ENCODE results near the gene PAQR8. TPM values are rescaled to one million over a fixed set of nuclear protein-coding genes. Genes with fewer than 3 reads are reported as not detected.

PAQR8 gene
- total RNA-seq, 2 experiments from 2014 or later = 12.8 to 14.1 TPM

GRCh38 chr6:52403627-52404026, 41.7 kb downstream of the PAQR8 start:
- ChIA-PET POLR2A (interaction anchor here (6.4 kb wide), 1 partner anchor 13 kb away, joined by 45 read pairs; no protein-coding TSS in a partner anchor), CTCF (interaction anchor here (1.6 to 8.0 kb wide), 2 partner anchors 14 to 118 kb away, joined by 3 to 159 read pairs; partner anchors contain the start of gene MCM3)
- Mint-ChIP-seq H3K4me3 (no peak overlapping the region), H3K27ac (no peak overlapping the region), H3K9me3 (no peaks in the 10 kb centered on the region), H3K4me1 (peaks cover 19% of the 10 kb centered on the region), H3K36me3 (ENCODE audit: low read depth) (peaks cover 16% of the 10 kb centered on the region), H3K27me3 (no peaks in the 10 kb centered on the region)
- DNase-seq = no peak

- H3K36me3 Mint-ChIP-seq (ENCODE audit: low read depth) = peaks cover 16% of the 10 kb centered on the region
- ChIA-PET POLR2A (no interaction called here), CTCF (interaction anchor here (0.5 to 3.2 kb wide), 7 partner anchors 10 to 258 kb away, joined by 3 to 16 read pairs (median 3); partner anchors contain the start of genes EFHC1 and MCM3)
- H3K4me1 Mint-ChIP-seq = peaks cover 8% of the 10 kb centered on the region
- no peaks in the 10 kb centered on the region for H3K27me3 Mint-ChIP-seq
- DNase-seq = no peak
- no peaks in the 10 kb centered on the region for H3K9me3 Mint-ChIP-seq
- no peak overlapping the region for H3K4me3 Mint-ChIP-seq
- no peak overlapping the region for H3K27ac Mint-ChIP-seq
Measured at GRCh38 chr6:52405243-52405642, 43.3 kb downstream of the PAQR8 start.

- Mint-ChIP-seq H3K4me3 (no peak overlapping the region), H3K27me3 (peaks cover 1% of the 10 kb centered on the region), H3K27ac (no peak overlapping the region), H3K9me3 (no peaks in the 10 kb centered on the region), H3K36me3 (ENCODE audit: low read depth) (peaks cover 16% of the 10 kb centered on the region), H3K4me1 (peaks cover 5% of the 10 kb centered on the region)
- no peak for DNase-seq
- ChIA-PET POLR2A (interaction anchor here (0.6 to 1.4 kb wide), 2 partner anchors 122 to 302 kb away, joined by 3 to 4 read pairs; partner anchors contain the start of gene MCM3), CTCF (interaction anchor here (0.6 to 3.2 kb wide), 20 partner anchors 9 to 446 kb away, joined by 3 to 20 read pairs (median 4); partner anchors contain the start of genes EFHC1 and MCM3)
Measured at GRCh38 chr6:52407467-52407866, 45.5 kb downstream of the PAQR8 start.

DNA sequence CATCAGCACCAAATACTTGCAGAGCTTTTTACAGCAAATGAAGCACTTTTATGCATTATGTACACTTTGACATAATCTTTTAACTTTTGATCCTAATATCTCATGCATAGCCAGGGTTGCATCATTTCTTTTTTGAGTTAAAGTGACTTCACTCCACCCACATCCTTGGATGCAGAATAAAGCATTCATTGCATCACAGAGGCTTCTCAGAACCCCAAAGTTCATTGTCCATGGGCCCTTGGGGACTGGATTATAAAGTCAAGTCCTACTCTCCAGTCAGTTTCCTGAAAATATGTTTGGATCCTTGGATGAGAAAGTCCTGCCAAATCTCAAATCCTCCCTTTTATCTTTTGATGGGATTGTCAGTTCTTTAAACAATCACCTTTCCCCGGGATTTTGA, 47.5 kb downstream of the PAQR8 start:
- H3K27ac Mint-ChIP-seq = no peak overlapping the region
- H3K27me3 Mint-ChIP-seq = peaks cover 8% of the 10 kb centered on the region
- DNase-seq = no peak
- no peaks in the 10 kb centered on the region for H3K9me3 Mint-ChIP-seq
- POLR2A ChIA-PET = no interaction called here
- CTCF ChIA-PET = interaction anchor here (2.7 kb wide), 1 partner anchor 124 kb away, joined by 20 read pairs; the partner anchor contains the start of gene MCM3
- H3K4me1 Mint-ChIP-seq = peaks cover 5% of the 10 kb centered on the region
- no peak overlapping the region for H3K4me3 Mint-ChIP-seq
- peaks cover 3% of the 10 kb centered on the region for H3K36me3 Mint-ChIP-seq (ENCODE audit: low read depth)

DNA sequence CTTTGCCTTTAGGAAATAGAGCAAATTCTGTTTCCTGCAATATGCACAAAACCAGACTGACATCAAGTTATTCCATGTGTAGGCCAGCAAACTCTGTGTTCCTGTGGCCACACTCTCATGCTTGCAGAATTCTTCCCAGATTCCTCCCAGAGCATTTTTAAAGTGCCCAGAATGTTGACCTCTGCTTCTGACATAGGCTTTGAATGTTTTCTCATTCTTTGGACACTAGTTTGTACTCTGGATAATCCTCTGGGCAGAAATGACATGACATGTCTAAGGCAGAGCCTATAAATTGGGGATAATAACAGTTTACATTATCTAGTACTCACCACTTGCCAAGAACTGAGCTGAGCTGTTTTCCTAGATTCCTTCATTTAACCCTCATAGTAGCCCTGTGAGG, 49.0 kb downstream of the PAQR8 start:
- no peak overlapping the region for H3K4me3 Mint-ChIP-seq
- peaks cover 14% of the 10 kb centered on the region for H3K4me1 Mint-ChIP-seq
- no peak overlapping the region for H3K27ac Mint-ChIP-seq
- CTCF ChIA-PET = interaction anchor here (0.9 to 1.2 kb wide), 2 partner anchors 9 to 12 kb away, joined by 3 to 6 read pairs; partner anchors contain the start of gene EFHC1
- no peaks in the 10 kb centered on the region for H3K36me3 Mint-ChIP-seq (ENCODE audit: low read depth)
- POLR2A ChIA-PET = interaction anchor here (0.9 kb wide), 1 partner anchor 21 kb away, joined by 3 read pairs; no protein-coding TSS in a partner anchor
- DNase-seq = no peak
- H3K9me3 Mint-ChIP-seq = no peaks in the 10 kb centered on the region
- H3K27me3 Mint-ChIP-seq = peaks cover 14% of the 10 kb centered on the region

- no peaks in the 10 kb centered on the region for H3K36me3 Mint-ChIP-seq (ENCODE audit: low read depth)
- DNase-seq = no peak
- H3K9me3 Mint-ChIP-seq = no peaks in the 10 kb centered on the region
- H3K4me1 Mint-ChIP-seq = peaks cover 21% of the 10 kb centered on the region
- ChIA-PET CTCF (no interaction called here), POLR2A (interaction anchor here (1.0 kb wide), 1 partner anchor 127 kb away, joined by 4 read pairs; the partner anchor contains the start of gene MCM3)
- no peak overlapping the region for H3K27ac Mint-ChIP-seq
- H3K4me3 Mint-ChIP-seq = no peak overlapping the region
- H3K27me3 Mint-ChIP-seq = peaks cover 16% of the 10 kb centered on the region
Measured at GRCh38 chr6:52411911-52412310, 50.0 kb downstream of the PAQR8 start.

GRCh38 chr6:52415333-52415732, 53.4 kb downstream of the PAQR8 start:
- Mint-ChIP-seq H3K27me3 (peaks cover 16% of the 10 kb centered on the region), H3K27ac (no peak overlapping the region), H3K36me3 (ENCODE audit: low read depth) (no peaks in the 10 kb centered on the region), H3K9me3 (no peaks in the 10 kb centered on the region), H3K4me3 (no peak overlapping the region), H3K4me1 (peaks cover 23% of the 10 kb centered on the region)
- ChIA-PET POLR2A (no interaction called here), CTCF (interaction anchor here (0.8 to 3.6 kb wide), 12 partner anchors 8 to 247 kb away, joined by 3 to 44 read pairs (median 6); partner anchors contain the start of gene PAQR8)
- DNase-seq = no peak

GRCh38 chr6:52415917-52416628, 54.1 kb downstream of the PAQR8 start:
- Mint-ChIP-seq H3K4me3 (no peak overlapping the region), H3K9me3 (no peaks in the 10 kb centered on the region), H3K27me3 (peaks cover 16% of the 10 kb centered on the region), H3K36me3 (ENCODE audit: low read depth) (no peaks in the 10 kb centered on the region), H3K27ac (no peak overlapping the region), H3K4me1 (peaks cover 23% of the 10 kb centered on the region)
- DNase-seq = no peak
- ChIA-PET CTCF (interaction anchor here (0.8 to 3.6 kb wide), 12 partner anchors 9 to 246 kb away, joined by 3 to 44 read pairs (median 6); partner anchors contain the start of gene PAQR8), POLR2A (no interaction called here)

- ChIA-PET CTCF (interaction anchor here (1.0 to 5.0 kb wide), 11 partner anchors 9 to 248 kb away, joined by 3 to 44 read pairs (median 8); partner anchors contain the start of genes MCM3 and PAQR8), POLR2A (no interaction called here)
- peaks cover 16% of the 10 kb centered on the region for H3K27me3 Mint-ChIP-seq
- H3K27ac Mint-ChIP-seq = no peak overlapping the region
- no peak overlapping the region for H3K4me3 Mint-ChIP-seq
- H3K9me3 Mint-ChIP-seq = no peaks in the 10 kb centered on the region
- H3K4me1 Mint-ChIP-seq = peaks cover 23% of the 10 kb centered on the region
- H3K36me3 Mint-ChIP-seq (ENCODE audit: low read depth) = no peaks in the 10 kb centered on the region
- no peak for DNase-seq
Measured at GRCh38 chr6:52416629-52417151, 54.7 kb downstream of the PAQR8 start.

DNA sequence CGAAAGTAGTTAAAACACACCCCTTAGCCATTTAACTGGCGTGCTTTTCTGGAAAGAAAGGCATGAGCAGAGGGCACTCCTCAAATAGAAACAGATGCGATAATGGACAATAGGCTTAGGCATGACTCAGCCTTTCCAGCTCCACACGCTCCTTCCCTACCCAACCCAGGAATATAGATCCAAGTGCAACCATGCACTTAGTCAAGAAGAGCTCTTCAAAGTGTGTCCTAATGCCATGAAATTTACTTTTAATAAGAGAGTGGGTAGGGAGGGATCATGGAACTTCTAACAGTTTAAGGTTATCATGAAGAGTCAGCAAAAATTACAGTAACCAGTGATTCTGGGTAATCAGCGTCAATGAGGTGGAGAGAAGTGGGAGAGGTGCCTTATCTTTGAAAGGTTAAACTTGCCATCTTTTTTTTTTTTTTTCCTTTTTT, 55.7 kb downstream of the PAQR8 start:
- POLR2A ChIA-PET = no interaction called here
- DNase-seq = no peak
- Mint-ChIP-seq H3K4me3 (no peak overlapping the region), H3K27ac (no peak overlapping the region), H3K36me3 (ENCODE audit: low read depth) (no peaks in the 10 kb centered on the region), H3K9me3 (no peaks in the 10 kb centered on the region), H3K27me3 (peaks cover 13% of the 10 kb centered on the region), H3K4me1 (peaks cover 23% of the 10 kb centered on the region)
- CTCF ChIA-PET = interaction anchor here (0.7 to 5.0 kb wide), 14 partner anchors 10 to 247 kb away, joined by 3 to 44 read pairs (median 5); partner anchors contain the start of genes MCM3 and PAQR8

- Mint-ChIP-seq H3K4me3 (no peak overlapping the region), H3K27me3 (peaks cover 11% of the 10 kb centered on the region), H3K27ac (no peak overlapping the region), H3K4me1 (peaks cover 23% of the 10 kb centered on the region), H3K36me3 (ENCODE audit: low read depth) (no peaks in the 10 kb centered on the region), H3K9me3 (no peaks in the 10 kb centered on the region)
- CTCF ChIA-PET = interaction anchor here (0.6 to 5.0 kb wide), 10 partner anchors 12 to 244 kb away, joined by 3 to 33 read pairs (median 5); partner anchors contain the start of gene MCM3
- POLR2A ChIA-PET = interaction anchor here (0.9 to 5.9 kb wide), 3 partner anchors 57 to 253 kb away, joined by 3 to 29 read pairs (median 3); partner anchors contain the start of genes MCM3, PAQR8 and TMEM14A
- no peak for DNase-seq
Measured at GRCh38 chr6:52418606-52419005, 56.7 kb downstream of the PAQR8 start.

DNA sequence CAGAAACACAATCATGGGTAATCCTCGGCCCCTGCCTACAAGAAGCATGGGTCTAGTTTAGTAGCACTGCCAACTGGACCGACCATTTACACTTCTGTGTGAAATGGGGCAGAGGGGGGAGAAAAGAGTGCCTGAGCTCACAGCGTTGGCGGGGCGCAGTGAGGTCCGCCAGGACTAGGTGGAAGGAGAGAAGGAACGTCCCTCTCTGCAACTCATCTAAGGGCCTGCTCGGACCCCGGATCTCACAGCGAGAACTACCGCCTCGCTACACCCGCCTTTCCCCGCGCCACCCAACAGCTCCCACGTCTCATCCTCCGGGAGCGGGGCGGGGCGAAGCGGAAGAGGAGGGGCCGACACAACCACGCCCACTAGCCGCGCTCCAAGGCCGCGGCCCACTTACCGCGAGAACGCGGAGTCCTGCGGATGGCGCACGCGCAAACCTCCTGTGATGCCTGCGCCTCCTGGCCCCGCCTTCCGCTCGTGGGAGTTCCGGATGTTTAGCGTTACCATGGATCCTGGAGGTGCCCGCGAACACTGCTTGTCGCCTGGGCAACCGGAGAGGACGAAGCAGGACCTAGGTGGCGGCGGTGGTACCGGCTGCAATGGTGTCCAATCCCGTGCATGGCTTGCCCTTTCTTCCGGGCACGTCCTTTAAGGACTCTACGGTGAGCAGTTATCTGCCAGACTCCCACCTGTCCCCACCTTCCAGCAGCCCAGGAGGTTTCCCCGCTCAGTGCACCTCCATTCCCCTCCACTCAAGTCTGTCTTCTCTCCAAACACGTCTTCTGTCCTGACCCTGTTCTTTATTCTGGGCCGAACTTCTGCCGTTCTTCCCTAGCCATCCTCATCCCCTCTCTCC, 58.1 kb downstream of the PAQR8 start, which contains the start of gene EFHC1:
EFHC1 (plus strand) TSS at position 534 of the 859 bp plus-strand sequence; CDS start at position 603, 69 bp downstream.
- ChIA-PET CTCF (interaction anchor here (0.8 to 5.0 kb wide), 10 partner anchors 10 to 242 kb away, joined by 3 to 33 read pairs (median 6); partner anchors contain the start of genes MCM3 and PAQR8), POLR2A (interaction anchor here (1.6 to 5.9 kb wide), 4 partner anchors 23 to 250 kb away, joined by 5 to 29 read pairs (median 7); partner anchors contain the start of gene MCM3)
- DNase-seq = peak; percentile 98
- Mint-ChIP-seq H3K4me3 (no peak within 1 kb of the TSS), H3K4me1 (peaks cover 20% of the 10 kb centered on the region), H3K27me3 (peaks cover 6% of the 10 kb centered on the region), H3K9me3 (no peaks in the 10 kb centered on the region), H3K27ac (peak within 1 kb of the TSS; percentile 33), H3K36me3 (ENCODE audit: low read depth) (no peaks in the 10 kb centered on the region)

Measured in activated CD4-positive, alpha-beta memory T cell treated with anti-CD3 and anti-CD28 coated beads, Interleukin-2, amount 10 ng/mL, durations not matched to agents 7 days and 5 days (primary cell).